Ovary (tissue), 3 donors: ENCODE results near the gene C17orf114.

Source experiments
- POLR2A ChIP-seq: fragments of 450-650 bp; IDR thresholded peaks from one replicate; pipeline ENCODE4 v1.6.1; 2017; ENCODE audit warnings: antibody characterized with exemption, mild to moderate bottlenecking, moderate library complexity
- TF ChIP-seq, protein P1 (sequence below), 3 donors: fragments of 450-650 bp in 2 of 3; fragments of 200-600 bp in 1 of 3; IDR thresholded peaks; one replicate each; pipeline versions ENCODE4 v1.5.1 to v1.8.0; 2016 to 2022; ENCODE audit warnings: antibody characterized with exemption in 3 of 3, mild to moderate bottlenecking in 1 of 3
- donor health status: DM: no; HTN: no; CAD: no.

DNA sequence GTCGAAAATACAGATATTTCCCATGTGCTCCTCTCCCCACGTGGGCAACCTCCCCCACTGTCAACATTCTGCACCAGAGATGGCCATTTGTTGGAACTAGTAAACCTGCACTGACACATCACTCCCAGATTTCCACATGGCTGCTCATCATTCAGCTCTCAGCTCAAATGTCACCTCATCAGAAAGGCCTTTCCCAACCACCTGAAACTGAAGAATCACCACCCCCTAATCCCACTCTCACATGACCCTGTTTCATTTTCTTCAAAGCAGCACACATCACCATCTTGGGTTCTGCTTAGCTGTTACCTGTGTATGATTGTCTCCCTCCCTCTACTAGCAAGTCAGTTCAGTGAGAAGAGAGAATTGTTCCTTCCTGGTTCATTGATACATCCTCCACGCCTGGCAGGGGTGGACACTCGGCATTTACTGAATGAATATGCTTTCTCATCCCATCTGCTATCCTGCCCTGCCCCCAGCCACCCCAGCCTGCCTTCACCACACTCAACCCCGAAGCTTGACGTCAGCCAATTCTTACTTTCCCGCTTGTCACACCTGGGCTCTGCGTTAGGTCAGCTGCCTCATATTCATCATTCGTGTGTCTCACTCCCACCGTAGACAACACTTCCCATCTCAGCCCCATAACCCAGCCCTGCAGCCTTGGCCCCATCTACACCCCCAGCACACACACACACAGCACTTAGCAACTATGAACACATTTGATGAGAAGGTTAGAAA is 1.5 kb downstream of the C17orf114 start:
- TF ChIP-seq, protein P1, sequence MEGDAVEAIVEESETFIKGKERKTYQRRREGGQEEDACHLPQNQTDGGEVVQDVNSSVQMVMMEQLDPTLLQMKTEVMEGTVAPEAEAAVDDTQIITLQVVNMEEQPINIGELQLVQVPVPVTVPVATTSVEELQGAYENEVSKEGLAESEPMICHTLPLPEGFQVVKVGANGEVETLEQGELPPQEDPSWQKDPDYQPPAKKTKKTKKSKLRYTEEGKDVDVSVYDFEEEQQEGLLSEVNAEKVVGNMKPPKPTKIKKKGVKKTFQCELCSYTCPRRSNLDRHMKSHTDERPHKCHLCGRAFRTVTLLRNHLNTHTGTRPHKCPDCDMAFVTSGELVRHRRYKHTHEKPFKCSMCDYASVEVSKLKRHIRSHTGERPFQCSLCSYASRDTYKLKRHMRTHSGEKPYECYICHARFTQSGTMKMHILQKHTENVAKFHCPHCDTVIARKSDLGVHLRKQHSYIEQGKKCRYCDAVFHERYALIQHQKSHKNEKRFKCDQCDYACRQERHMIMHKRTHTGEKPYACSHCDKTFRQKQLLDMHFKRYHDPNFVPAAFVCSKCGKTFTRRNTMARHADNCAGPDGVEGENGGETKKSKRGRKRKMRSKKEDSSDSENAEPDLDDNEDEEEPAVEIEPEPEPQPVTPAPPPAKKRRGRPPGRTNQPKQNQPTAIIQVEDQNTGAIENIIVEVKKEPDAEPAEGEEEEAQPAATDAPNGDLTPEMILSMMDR (IDR thresholded peaks at IDR 0.05): no peak
- no peak for TF ChIP-seq POLR2A
